Activated naive CD8-positive, alpha-beta T cell treated with anti-CD3 and anti-CD28 coated beads, Interleukin-2, amount 10 ng/mL, durations not matched to agents 7 days and 5 days (primary cell): ENCODE results near the gene GBP7. TPM values are rescaled to one million over a fixed set of nuclear protein-coding genes. Genes with fewer than 3 reads are reported as not detected.

ENCODE experiments used
- ATAC-seq: fragments of 150-1000 bp; cut with Tn5 transposase; one replicate; pipeline ENCODE4 v1.10.0; 2021; ENCODE audit warnings: low read depth, moderate library complexity
- POLR2A ChIA-PET: fragments of 350-600 bp; sonication (Branson Sonifier 250); formaldehyde crosslinking; loops from one replicate; lab custom pipeline; 2021; ENCODE audit warnings: antibody characterized with exemption; lab: Charles Lee
- DNase-seq: peaks from one replicate; pipeline ENCODE4 v3.0.0; 2021
- H3K27ac Mint-ChIP-seq: one replicate; pipeline ENCODE4 v1.8.0; 2022; ENCODE audit warnings: mild to moderate bottlenecking, mixed read lengths
- H3K27me3 Mint-ChIP-seq: one replicate; pipeline ENCODE4 v1.8.0; 2022; ENCODE audit warnings: mild to moderate bottlenecking, moderate library complexity, mixed read lengths
- H3K36me3 Mint-ChIP-seq: one replicate; pipeline ENCODE4 v1.8.0; 2021; ENCODE audit warnings: mild to moderate bottlenecking, mixed read lengths
- H3K4me1 Mint-ChIP-seq: one replicate; pipeline ENCODE4 v1.8.0; 2021; ENCODE audit warnings: mixed read lengths
- H3K4me3 Mint-ChIP-seq: one replicate; pipeline ENCODE4 v1.8.0; 2022; ENCODE audit warnings: mild to moderate bottlenecking, moderate library complexity, mixed read lengths
- H3K9me3 Mint-ChIP-seq: one replicate; pipeline ENCODE4 v1.8.0; 2021; ENCODE audit warnings: mixed read lengths
- total RNA-seq, 2 experiments: library from RNA; stranded (reverse); gene quantifications; one replicate each; pipeline ENCODE4 v1.2.3, GENCODE V29; 2021

The GBP7 gene
- total RNA-seq, 2 experiments from 2014 or later = 0.11 to 0.28 TPM

GRCh38 chr1:89087241-89087640 is 88.6 kb downstream of the GBP7 start:
- POLR2A ChIA-PET = no interaction called here
- ATAC-seq = no peak
- H3K27me3 Mint-ChIP-seq = peaks cover 2% of the 10 kb centered on the region
- no peak for DNase-seq
- H3K36me3 Mint-ChIP-seq = no peaks in the 10 kb centered on the region
- no peaks in the 10 kb centered on the region for H3K9me3 Mint-ChIP-seq
- H3K27ac Mint-ChIP-seq = no peak overlapping the region
- H3K4me1 Mint-ChIP-seq = peaks cover 2% of the 10 kb centered on the region
- H3K4me3 Mint-ChIP-seq = no peak overlapping the region

GRCh38 chr1:89085781-89086180 is 90.0 kb downstream of the GBP7 start:
- POLR2A ChIA-PET = interaction anchor here (0.6 to 1.0 kb wide), 2 partner anchors 15 to 112 kb away, joined by 3 read pairs; no protein-coding TSS in a partner anchor

More at GRCh38 chr1:89085781-89086180, 90.0 kb downstream of the GBP7 start:
- Mint-ChIP-seq H3K4me3 (no peak overlapping the region), H3K36me3 (no peaks in the 10 kb centered on the region), H3K9me3 (no peaks in the 10 kb centered on the region), H3K4me1 (peaks cover 3% of the 10 kb centered on the region), H3K27me3 (peaks cover 2% of the 10 kb centered on the region), H3K27ac (no peak overlapping the region)
- peak; percentile 45 for ATAC-seq
- DNase-seq = no peak

Other genes with a start within 250 kb of the GBP7 start
- gene KYAT3, start 183.4 kb downstream of the GBP7 start, total RNA-seq = 10 to 100 TPM; 34.8 to 37.9 TPM
- gene RBMXL1, start 183.4 kb downstream of the GBP7 start, total RNA-seq = 10 to 100 TPM; 22.2 to 22.9 TPM
- gene GBP3, start 153.1 kb downstream of the GBP7 start, total RNA-seq = 10 to 100 TPM; 45.9 to 50.7 TPM
- gene GBP1, start 110.8 kb downstream of the GBP7 start, total RNA-seq = 100 to 1,000 TPM; 150 to 160 TPM
- gene GBP2, start 49.9 kb downstream of the GBP7 start, total RNA-seq = 100 to 1,000 TPM; 170 to 179 TPM
- 10 to 100 TPM; 61.9 to 69.7 TPM for gene GBP4, start 22.9 kb upstream of the GBP7 start, total RNA-seq
- 100 to 1,000 TPM; 228 to 231 TPM for gene GBP5, start 96.9 kb upstream of the GBP7 start, total RNA-seq
- under 1 TPM; 0.23 to 0.47 TPM for gene GBP6, start 188.1 kb upstream of the GBP7 start, total RNA-seq